ENCODE measurements around the gene PHEX.

- TF ChIP-seq CTCF (IDR thresholded peaks at IDR 0.05), result no peak
- TF ChIP-seq ZFX (IDR thresholded peaks at IDR 0.05; ENCODE audit: borderline replicate concordance), result no peak
These were observed 236.6 kb downstream of the PHEX start for GRCh38 chrX:22268706-22269105.
